ENCODE measurements around the gene PTPN9. TPM values are rescaled to one million over a fixed set of nuclear protein-coding genes. Genes with fewer than 3 reads are reported as not detected.

The PTPN9 gene
- total and polyA plus RNA-seq, 2 of the 4 experiments (the other 2 are of a cell fraction), result 26.5 to 38.9 TPM

DNA sequence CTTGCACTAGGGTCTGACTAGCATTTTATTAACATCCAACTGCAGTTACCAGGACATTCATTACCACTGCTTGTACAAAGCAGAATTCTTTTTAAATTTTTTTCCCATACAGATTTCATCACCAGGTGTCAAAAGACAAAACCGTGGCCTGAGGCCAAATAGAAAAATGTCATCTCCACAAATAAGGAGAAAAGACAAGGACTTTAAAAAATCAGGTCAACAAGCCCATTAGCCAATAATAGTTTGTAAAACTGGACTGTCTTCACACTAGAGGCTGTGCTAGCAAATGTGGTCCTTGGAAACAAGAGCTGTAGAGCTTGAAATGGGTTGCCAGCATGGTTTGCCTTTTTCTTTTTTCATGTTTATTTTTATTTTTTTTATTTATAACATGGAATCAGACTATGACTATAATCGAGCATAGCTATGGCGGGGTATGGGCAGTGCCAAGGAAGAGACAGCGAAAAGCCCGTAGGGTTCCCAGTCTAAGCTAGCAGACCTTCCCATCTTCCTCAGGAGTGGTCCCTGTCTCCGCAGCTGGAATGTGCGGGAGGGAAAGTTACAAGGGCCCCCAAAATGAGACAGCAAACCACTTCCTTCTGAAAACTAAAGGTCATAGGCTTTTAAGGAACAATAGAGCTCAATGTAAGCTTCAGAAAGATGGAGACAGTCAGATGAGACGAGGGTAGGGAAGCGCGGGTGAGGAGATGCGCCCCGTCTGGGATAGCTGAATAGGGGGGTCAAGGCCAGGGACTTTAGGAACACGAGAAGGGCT lies 1.5 kb downstream of the PTPN9 start:
- dilution Hi-C loops (cut with HindIII; ENCODE audit: low sequenced_read_pairs, unreplicated experiment), result no loop called here

More for the DNA sequence above, 1.5 kb downstream of the PTPN9 start:
- Histone ChIP-seq H4K91ac (ENCODE audit: insufficient read depth, low read depth, low read length) (peak overlapping the region; percentile 19), H3K27ac (ENCODE audit: insufficient read depth, low read length) (peak overlapping the region; percentile 83), H3K27me3 (ENCODE audit: control insufficient read depth, insufficient read depth, low read length) (no peaks in the 10 kb centered on the region), H2BK120ac (ENCODE audit: low read depth, low read length) (0 out of 2 replicates have a peak overlapping the region, but pooled peaks have one; percentile 46), H3K79me1 (ENCODE audit: low read depth in 1 of 2, low read length in 2 of 2) (peaks cover 5 to 36% of the 10 kb centered on the region in 2 experiments; a peak in 3 of 4 replicates), H2AK9ac (replicated peaks; ENCODE audit: low read depth, low read length, poor library complexity) (peak overlapping the region; percentile 99), H3K4me1 (ENCODE audit: control insufficient read depth, insufficient read depth, low read length) (peaks cover 5% of the 10 kb centered on the region), H3K36me3 (ENCODE audit: control insufficient read depth, insufficient read depth, low read length) (no peaks in the 10 kb centered on the region; the same call in 1 of the 2 replicates), H3K14ac (replicated peaks; ENCODE audit: low read depth, low read length) (peak overlapping the region; percentile 88), H3K56ac (ENCODE audit: extremely low read depth, insufficient read depth, low read length) (peak overlapping the region; percentile 80), H3K23ac (ENCODE audit: low read depth, low read length) (peak overlapping the region; percentile 91), H2AK5ac (ENCODE audit: low read depth, low read length) (peak overlapping the region; percentile 37), H4K8ac (ENCODE audit: low read depth in 2 of 2, low read length in 2 of 2) (peak overlapping the region; percentile 21 to 79; a peak in 3 of 4 replicates), H3K4me2 (ENCODE audit: low read depth, low read length) (peak overlapping the region; percentile 96), H3K4ac (ENCODE audit: low read depth, low read length) (peak overlapping the region; percentile 93), H3K9me1 (ENCODE audit: insufficient read depth, low read length) (peaks cover 7% of the 10 kb centered on the region), H2BK5ac (ENCODE audit: low read depth, low read length, poor library complexity, severe bottlenecking) (peak overlapping the region; percentile 46), H2AFZ (replicated peaks; ENCODE audit: low read length, poor library complexity) (peak overlapping the region; percentile 84), H2BK15ac (ENCODE audit: low read depth, low read length) (no peak overlapping the region), H3K4me3 (ENCODE audit: insufficient read depth, low read depth, low read length) (peak overlapping the region; percentile 83), H4K20me1 (ENCODE audit: insufficient read depth, low read length) (peaks cover 30% of the 10 kb centered on the region), H2BK20ac (ENCODE audit: low read depth, low read length) (peak overlapping the region; percentile 2; the same call in 1 of the 2 replicates), H3K18ac (ENCODE audit: low read depth, low read length) (peak overlapping the region; percentile 34; the same call in 1 of the 2 replicates), H3K9ac (ENCODE audit: low read depth, low read length) (peak overlapping the region; percentile 95), H4K5ac (ENCODE audit: low read depth, low read length) (peak overlapping the region; percentile 66), H3K9me3 (ENCODE audit: control insufficient read depth, insufficient read depth, low read length) (no peaks in the 10 kb centered on the region)
- POLR2A ChIA-PET (ENCODE audit: unreplicated experiment), result no interaction called here
- CTCF ChIA-PET, result interaction anchor here (1.1 kb wide), 1 partner anchor 11 kb away, joined by 3 read pairs; no protein-coding TSS in a partner anchor
- BruUV-seq (replicated peaks), result no TSS peak
- peak; percentile 28 for DNase-seq
- ATAC-seq (ENCODE audit: low read depth), result peak; percentile 21
- TF ChIP-seq MAZ (IDR thresholded peaks at IDR 0.05; ENCODE audit: borderline replicate concordance, low read depth, low read length), result no peak
- no peak for TF ChIP-seq RAD21 (IDR thresholded peaks at IDR 0.05; ENCODE audit: low read length)
- TF ChIP-seq FOS (IDR thresholded peaks at IDR 0.05; ENCODE audit: low read depth, low read length), result no peak
- TF ChIP-seq, protein P1, sequence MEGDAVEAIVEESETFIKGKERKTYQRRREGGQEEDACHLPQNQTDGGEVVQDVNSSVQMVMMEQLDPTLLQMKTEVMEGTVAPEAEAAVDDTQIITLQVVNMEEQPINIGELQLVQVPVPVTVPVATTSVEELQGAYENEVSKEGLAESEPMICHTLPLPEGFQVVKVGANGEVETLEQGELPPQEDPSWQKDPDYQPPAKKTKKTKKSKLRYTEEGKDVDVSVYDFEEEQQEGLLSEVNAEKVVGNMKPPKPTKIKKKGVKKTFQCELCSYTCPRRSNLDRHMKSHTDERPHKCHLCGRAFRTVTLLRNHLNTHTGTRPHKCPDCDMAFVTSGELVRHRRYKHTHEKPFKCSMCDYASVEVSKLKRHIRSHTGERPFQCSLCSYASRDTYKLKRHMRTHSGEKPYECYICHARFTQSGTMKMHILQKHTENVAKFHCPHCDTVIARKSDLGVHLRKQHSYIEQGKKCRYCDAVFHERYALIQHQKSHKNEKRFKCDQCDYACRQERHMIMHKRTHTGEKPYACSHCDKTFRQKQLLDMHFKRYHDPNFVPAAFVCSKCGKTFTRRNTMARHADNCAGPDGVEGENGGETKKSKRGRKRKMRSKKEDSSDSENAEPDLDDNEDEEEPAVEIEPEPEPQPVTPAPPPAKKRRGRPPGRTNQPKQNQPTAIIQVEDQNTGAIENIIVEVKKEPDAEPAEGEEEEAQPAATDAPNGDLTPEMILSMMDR (conservative IDR thresholded peaks at IDR 0.05; ENCODE audit: low read depth, low read length), result no peak
- TF ChIP-seq CHD1 (IDR thresholded peaks at IDR 0.05; ENCODE audit: low read depth, low read length), result no peak
- no peak for TF ChIP-seq RCOR1 (IDR thresholded peaks at IDR 0.05; ENCODE audit: insufficient replicate concordance, low read length)
- TF ChIP-seq MAFK (IDR thresholded peaks at IDR 0.05; ENCODE audit: low read depth, low read length), result no peak
- no peak for TF ChIP-seq NFE2L2 (IDR thresholded peaks at IDR 0.05; ENCODE audit: low read depth, low read length)
- no peak for TF ChIP-seq POLR2A (IDR thresholded peaks at IDR 0.05; ENCODE audit: low read depth, low read length)
- in situ Hi-C loops (cut with MboI; ENCODE audit: low sequenced_read_pairs), result no loop called here
- no CpG with 5 or more reads among the region's 13 CpGs for WGBS, 2 experiments (ENCODE audit: extremely low coverage in 2 of 2, insufficient read length in 1 of 2)
- intact Hi-C loops (cut with micrococcal nuclease), result loop anchor here (2.0 to 5.0 kb wide), 4 partner anchors 45 to 95 kb away; no protein-coding TSS in a partner anchor
